ENCODE data around the gene ANKMY1. TPM values are rescaled to one million over a fixed set of nuclear protein-coding genes. Genes with fewer than 3 reads are reported as not detected.
A peak's percentile ranks its signal among the peaks of the same experiment; 100 is the strongest.

Gene ANKMY1
- total RNA-seq, 1 donor from 2014 or later = 5.6 TPM

DNA sequence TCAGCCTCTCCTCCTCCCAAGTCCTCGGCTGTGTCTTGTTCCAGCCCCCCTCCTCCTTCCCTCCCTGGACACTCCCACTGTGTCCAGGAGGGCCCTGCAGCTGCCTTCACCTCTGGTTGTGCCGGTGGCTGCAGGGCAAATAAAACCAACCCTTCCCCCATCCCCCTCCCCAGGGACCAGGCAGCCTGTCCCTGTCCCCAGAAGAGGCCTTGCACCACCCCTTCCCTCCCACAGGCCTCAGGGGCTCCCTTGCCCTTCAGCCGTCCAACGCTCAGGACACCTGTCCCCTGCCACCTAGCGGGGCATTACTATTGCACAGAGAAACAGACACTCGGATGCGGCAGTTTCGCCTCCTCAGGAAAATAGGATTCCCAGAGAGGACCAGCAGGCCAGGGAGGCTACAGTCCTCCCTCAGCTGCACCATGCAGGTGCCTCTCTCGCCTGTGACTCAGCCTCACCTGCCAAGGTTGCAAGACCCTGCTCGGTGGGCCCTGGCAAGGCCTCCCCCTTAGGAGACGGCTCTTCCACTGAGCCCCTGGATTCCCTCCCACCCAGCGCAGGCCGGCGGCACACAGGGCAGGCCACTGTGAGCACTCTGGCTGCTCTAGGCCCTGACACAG is 127.8 kb downstream of the ANKMY1 start:
- intact Hi-C loops (cut with DNase I) = loop anchor here (10.0 kb wide), 1 partner anchor 135 kb away; no protein-coding TSS in a partner anchor
- DNase-seq = peak; percentile 28

More for the DNA sequence above, 127.8 kb downstream of the ANKMY1 start:
- ATAC-seq (ENCODE audit: poor library complexity) = no peak

Small RNA genes lying within 50 kb of the gene (microRNA-seq; reads per million reads assigned to microRNA genes)
- gene MIR149 = 483 reads per million, percentile 75 among the genes with 10 or more reads in this experiment

Other genes with a start within 250 kb of the ANKMY1 start
- 154 TPM for gene GPC1, start 122.3 kb downstream of the ANKMY1 start, total RNA-seq
- 11.5 TPM for gene DUSP28, start 2.4 kb upstream of the ANKMY1 start, total RNA-seq
- 89.5 TPM for gene RNPEPL1, start 10.5 kb upstream of the ANKMY1 start, total RNA-seq
- 49.7 TPM for gene CAPN10, start 28.7 kb upstream of the ANKMY1 start, total RNA-seq
- 2.0 TPM for gene GPR35, start 67.5 kb upstream of the ANKMY1 start, total RNA-seq
- gene AQP12B, start 124.9 kb upstream of the ANKMY1 start, total RNA-seq = not detected
- gene AQP12A, start 133.9 kb upstream of the ANKMY1 start, total RNA-seq = not detected

Measured in Right ventricle myocardium superior (tissue), 1 donor.